ENCODE results near the gene INPP5A. TPM values are rescaled to one million over a fixed set of nuclear protein-coding genes. Genes with fewer than 3 reads are reported as not detected.

INPP5A gene
- total and polyA plus RNA-seq, 9 of the 15 experiments (the other 6 are each of a cell fraction or from before 2014, with no cell fraction given), result 0.66 to 11.6 (median 7.7) TPM

DNA sequence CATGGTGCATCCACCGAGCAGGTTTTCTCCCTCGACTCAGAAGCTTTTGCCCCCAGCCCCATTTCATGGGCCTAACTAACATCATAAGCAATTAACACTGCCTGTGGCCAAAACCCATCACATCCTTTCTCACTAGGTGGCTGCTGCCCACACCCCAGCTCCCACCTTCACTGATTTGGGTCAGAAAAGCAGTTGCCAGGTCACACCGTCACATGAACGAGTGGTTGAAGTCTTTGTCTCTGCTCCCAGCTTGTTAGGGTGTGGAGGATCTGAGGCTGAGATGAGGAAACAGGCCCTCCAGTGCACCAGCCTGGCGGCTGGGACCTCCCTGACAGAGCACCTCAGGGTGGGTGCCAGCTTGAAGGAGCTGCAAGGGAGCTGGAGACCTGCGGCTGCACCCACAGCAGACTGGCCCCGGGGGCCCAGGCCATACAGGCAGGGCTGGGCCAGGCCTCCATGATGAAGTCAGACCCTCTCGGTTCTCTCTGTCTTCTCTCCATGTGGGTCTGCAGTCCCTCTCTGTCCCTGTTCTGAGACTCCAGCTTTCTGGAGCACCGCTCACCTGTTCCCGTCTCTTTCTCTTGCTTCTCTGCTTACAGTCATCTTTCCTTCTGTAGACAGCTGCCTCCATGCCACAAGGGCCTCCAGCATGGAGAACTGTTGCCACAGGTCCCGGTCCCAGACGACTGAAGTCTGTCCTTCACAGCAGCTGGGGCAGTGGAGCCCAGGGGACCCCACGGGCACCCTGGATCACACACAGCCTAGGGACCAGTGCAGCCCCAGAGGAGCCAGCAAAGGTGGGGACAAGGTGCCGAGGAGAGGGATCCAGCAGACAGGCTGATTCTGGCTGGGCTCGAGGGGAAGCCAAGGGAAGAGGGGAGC, 13.8 kb upstream of the INPP5A start (continued):
- TF ChIP-seq RFX7 (CRISPR knock-in tag; IDR thresholded peaks at IDR 0.05) (no peak), ZNF57 (CRISPR knock-in tag; IDR thresholded peaks at IDR 0.05) (no peak), JUND (IDR thresholded peaks at IDR 0.05; ENCODE audit: borderline replicate concordance, low read depth, low read length) (no peak), JUND (tag; IDR thresholded peaks at IDR 0.05; ENCODE audit: borderline replicate concordance, low read depth, low read length) (no peak), RAD51 (IDR thresholded peaks at IDR 0.05; ENCODE audit: borderline replicate concordance, low read depth) (no peak), CBFA2T2 (conservative IDR thresholded peaks at IDR 0.05) (no peak), ZNF561 (CRISPR knock-in tag; conservative IDR thresholded peaks at IDR 0.05) (no peak), TARDBP (IDR thresholded peaks at IDR 0.05) (no peak), ZNF146 (CRISPR knock-in tag; IDR thresholded peaks at IDR 0.05; ENCODE audit: unreplicated experiment) (no peak), KHSRP (IDR thresholded peaks at IDR 0.05) (no peak)
- TF ChIP-seq, protein P1, sequence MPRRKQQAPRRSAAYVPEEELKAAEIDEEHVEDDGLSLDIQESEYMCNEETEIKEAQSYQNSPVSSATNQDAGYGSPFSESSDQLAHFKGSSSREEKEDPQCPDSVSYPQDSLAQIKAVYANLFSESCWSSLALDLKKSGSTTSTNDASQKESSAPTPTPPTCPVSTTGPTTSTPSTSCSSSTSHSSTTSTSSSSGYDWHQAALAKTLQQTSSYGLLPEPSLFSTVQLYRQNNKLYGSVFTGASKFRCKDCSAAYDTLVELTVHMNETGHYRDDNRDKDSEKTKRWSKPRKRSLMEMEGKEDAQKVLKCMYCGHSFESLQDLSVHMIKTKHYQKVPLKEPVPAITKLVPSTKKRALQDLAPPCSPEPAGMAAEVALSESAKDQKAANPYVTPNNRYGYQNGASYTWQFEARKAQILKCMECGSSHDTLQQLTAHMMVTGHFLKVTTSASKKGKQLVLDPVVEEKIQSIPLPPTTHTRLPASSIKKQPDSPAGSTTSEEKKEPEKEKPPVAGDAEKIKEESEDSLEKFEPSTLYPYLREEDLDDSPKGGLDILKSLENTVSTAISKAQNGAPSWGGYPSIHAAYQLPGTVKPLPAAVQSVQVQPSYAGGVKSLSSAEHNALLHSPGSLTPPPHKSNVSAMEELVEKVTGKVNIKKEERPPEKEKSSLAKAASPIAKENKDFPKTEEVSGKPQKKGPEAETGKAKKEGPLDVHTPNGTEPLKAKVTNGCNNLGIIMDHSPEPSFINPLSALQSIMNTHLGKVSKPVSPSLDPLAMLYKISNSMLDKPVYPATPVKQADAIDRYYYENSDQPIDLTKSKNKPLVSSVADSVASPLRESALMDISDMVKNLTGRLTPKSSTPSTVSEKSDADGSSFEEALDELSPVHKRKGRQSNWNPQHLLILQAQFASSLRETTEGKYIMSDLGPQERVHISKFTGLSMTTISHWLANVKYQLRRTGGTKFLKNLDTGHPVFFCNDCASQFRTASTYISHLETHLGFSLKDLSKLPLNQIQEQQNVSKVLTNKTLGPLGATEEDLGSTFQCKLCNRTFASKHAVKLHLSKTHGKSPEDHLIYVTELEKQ (CRISPR knock-in tag; IDR thresholded peaks at IDR 0.05), result no peak
- TF ChIP-seq, protein P2, sequence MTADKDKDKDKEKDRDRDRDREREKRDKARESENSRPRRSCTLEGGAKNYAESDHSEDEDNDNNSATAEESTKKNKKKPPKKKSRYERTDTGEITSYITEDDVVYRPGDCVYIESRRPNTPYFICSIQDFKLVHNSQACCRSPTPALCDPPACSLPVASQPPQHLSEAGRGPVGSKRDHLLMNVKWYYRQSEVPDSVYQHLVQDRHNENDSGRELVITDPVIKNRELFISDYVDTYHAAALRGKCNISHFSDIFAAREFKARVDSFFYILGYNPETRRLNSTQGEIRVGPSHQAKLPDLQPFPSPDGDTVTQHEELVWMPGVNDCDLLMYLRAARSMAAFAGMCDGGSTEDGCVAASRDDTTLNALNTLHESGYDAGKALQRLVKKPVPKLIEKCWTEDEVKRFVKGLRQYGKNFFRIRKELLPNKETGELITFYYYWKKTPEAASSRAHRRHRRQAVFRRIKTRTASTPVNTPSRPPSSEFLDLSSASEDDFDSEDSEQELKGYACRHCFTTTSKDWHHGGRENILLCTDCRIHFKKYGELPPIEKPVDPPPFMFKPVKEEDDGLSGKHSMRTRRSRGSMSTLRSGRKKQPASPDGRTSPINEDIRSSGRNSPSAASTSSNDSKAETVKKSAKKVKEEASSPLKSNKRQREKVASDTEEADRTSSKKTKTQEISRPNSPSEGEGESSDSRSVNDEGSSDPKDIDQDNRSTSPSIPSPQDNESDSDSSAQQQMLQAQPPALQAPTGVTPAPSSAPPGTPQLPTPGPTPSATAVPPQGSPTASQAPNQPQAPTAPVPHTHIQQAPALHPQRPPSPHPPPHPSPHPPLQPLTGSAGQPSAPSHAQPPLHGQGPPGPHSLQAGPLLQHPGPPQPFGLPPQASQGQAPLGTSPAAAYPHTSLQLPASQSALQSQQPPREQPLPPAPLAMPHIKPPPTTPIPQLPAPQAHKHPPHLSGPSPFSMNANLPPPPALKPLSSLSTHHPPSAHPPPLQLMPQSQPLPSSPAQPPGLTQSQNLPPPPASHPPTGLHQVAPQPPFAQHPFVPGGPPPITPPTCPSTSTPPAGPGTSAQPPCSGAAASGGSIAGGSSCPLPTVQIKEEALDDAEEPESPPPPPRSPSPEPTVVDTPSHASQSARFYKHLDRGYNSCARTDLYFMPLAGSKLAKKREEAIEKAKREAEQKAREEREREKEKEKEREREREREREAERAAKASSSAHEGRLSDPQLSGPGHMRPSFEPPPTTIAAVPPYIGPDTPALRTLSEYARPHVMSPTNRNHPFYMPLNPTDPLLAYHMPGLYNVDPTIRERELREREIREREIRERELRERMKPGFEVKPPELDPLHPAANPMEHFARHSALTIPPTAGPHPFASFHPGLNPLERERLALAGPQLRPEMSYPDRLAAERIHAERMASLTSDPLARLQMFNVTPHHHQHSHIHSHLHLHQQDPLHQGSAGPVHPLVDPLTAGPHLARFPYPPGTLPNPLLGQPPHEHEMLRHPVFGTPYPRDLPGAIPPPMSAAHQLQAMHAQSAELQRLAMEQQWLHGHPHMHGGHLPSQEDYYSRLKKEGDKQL (CRISPR knock-in tag; IDR thresholded peaks at IDR 0.05; ENCODE audit: borderline replicate concordance), result no peak

Data from K562 (cell line).